Adipose tissue (tissue), 3 donors: ENCODE measurements around the gene ZFP69. TPM values are rescaled to one million over a fixed set of nuclear protein-coding genes. Genes with fewer than 3 reads are reported as not detected.
"Not testable (repeated sequence)": the region's sequence is repeated elsewhere in the genome, so short reads cannot be mapped to it uniquely, and the experiment has no call there.

Experiments
- H3K27ac ChIP-seq: one replicate; pipeline ENCODE4 v1.5.1; 2013; ENCODE audit warnings: low read depth, low read length
- WGBS, 3 donors: extraction: QIAGEN DNeasy Blood & Tissue Kit; methylation state at CpG; one replicate each; pipeline ENCODE4 v1.1.7; 2013; 5-methylcytosine and 5-hydroxymethylcytosine counted together
- polyA plus RNA-seq, 3 donors: library from polyadenylated mRNA; stranded (reverse); fragments of 200-250 nt; gene quantifications; one replicate each; pipeline ENCODE4 v1.2.3, GENCODE V29; 2013
- donor health status: healthy with polysubstance abuse.
- donor health status: Bipolar disorder and iron deficiency.
- donor health status: healthy.

ZFP69 gene
- polyA plus RNA-seq, 3 donors: 1.2 to 5.2 (median 1.4) TPM

DNA sequence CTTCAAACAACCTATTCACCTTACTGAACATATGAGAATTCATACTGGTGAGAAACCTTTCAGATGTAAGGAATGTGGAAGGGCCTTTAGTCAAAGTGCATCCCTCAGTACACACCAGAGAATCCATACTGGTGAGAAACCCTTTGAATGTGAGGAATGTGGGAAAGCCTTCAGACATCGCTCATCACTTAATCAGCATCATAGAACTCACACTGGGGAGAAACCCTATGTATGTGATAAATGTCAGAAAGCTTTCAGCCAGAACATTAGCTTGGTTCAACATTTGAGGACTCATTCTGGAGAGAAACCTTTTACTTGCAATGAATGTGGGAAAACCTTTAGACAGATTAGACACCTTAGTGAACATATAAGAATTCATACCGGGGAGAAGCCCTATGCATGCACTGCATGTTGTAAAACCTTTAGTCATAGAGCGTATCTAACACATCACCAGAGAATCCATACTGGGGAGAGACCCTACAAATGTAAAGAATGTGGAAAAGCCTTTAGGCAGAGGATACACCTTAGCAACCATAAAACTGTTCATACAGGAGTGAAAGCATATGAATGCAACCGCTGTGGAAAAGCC is 18.3 kb downstream of the ZFP69 start:
- no peak overlapping the region for H3K27ac ChIP-seq
- 98 to 99% (median 98%) methylated on average over 4 of the region's 4 CpGs for WGBS, 3 donors

GRCh38 chr1:40502651-40503050 is 25.6 kb downstream of the ZFP69 start:
- 85 to 97% (median 92%) methylated on average over 4 of the region's 4 CpGs for WGBS, 3 donors

GRCh38 chr1:40507973-40508372 is 30.9 kb downstream of the ZFP69 start:
- WGBS, 3 donors: 61 to 69% (median 64%) methylated on average over 6 of the region's 6 CpGs
- H3K27ac ChIP-seq: no peak overlapping the region

More at GRCh38 chr1:40502651-40503050, 25.6 kb downstream of the ZFP69 start:
- H3K27ac ChIP-seq: not testable (repeated sequence)

DNA sequence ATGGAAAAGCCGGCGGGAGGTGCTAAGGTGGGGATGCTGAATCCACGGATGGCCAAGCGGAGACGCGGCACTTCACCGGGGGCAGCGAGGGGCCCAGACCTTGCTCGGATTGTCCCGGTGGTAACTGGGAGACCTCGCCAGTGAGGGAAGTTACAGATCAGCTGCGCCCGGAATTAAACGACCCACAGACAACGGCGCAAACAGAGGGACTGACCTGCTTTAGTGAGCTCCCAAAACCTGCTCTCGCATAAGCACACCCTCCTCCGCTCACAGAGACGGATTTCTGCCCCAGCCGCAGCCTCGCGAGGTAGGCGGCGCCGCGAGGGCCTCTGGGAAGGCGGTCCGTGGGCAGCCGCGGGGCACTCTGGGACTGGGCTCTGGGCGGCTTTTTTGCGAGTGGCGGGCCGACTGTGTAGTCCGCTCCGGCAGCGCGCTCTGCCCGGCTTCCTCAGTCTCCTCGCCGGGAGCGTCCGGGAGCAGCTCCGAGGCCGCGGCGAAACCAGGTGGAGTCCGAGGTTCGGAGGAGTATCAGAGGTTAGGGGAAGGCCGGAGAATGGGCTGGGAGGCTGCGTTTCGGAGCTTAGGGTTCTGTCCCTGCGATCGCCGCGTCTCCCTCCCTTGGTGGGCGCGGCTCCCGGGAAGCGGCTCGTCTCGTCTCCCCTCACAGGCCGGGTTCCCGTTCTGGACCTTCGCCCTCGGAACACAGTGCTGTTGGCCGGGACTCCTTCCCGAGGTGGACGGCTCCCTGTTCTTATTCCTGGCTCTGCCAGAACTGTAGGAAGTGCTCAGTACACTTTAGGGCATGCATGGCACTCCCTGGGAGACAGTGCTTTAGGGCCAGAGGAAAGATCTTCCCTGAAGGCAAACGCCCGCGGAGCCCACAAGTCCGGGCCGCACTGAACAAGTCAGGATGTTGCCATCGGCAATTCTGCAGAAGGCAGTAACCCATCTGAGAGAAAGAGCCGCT is 31.6 kb downstream of the ZFP69 start, which contains the start of gene EXO5:
Gene EXO5, plus strand, starts transcription at position 393 of the 967 bp plus-strand sequence. CDS start 5,778 bp downstream, outside the sequence.
- H3K27ac ChIP-seq: no peak within 1 kb of the TSS
- WGBS, 3 donors: 0 to 1% (median 0%) methylated on average over 73 to 76 of the region's 76 CpGs

DNA sequence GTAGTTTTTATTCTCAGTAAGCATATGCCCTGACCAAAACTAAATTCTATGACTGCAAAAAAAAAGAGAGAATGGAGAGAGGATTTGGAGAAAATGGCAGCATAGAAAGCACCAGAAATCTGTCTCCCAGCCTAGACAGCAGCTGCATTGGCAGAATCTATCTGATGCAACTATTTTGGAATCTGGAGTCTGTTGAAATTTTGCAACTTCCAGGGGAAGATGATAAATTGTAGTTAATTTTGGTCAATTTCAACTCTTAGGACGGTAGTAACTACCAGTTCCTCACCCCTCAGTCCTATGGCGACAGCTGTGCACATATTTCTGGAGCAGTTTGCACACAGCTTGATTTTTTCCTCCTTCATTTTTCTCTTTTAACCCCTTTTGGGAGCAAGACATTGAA is 42.4 kb downstream of the ZFP69 start:
- no peak overlapping the region for H3K27ac ChIP-seq
- WGBS, 3 donors: 52 to 83% (median 58%) methylated on average over 2 of the region's 2 CpGs

DNA sequence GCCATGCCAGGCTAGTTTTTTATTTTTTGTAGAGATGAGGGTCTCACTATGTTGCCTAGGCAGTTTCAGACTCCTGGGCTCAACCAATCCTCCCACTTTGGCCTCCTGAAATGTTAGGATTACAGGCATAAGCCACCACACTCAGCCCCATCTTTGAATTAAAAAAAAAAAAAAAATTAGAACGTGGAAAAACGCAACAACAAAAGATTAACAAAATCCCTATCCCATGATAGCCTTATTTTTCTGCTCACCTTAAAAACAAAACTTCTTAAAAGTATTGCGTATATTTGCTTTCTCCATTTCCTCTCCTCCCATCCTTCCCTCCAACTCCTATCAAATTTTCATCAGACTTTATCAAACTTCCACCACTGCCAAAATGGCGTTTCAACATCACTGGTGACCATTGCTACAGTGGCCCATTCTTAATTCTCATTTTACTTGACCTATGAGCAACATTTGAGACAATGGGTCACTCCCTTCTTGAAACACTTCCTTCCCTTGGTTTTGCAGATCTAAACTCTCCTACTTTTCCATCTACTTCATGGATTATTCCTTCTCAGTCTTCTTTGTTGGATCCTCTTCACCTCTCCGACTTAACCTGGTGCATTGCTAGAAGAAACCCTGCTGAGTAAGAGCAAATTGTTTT is 53.8 kb downstream of the ZFP69 start:
- H3K27ac ChIP-seq: no peak overlapping the region
- WGBS, 3 donors: 25 to 31% (median 27%) methylated on average over 5 of the region's 5 CpGs

GRCh38 chr1:40531381-40532061 is 54.4 kb downstream of the ZFP69 start, which contains the start of gene ZNF684:
Gene ZNF684 (plus strand): TSS chr1:40531637. CDS start chr1:40533167, 1,530 bp downstream.
- WGBS, 3 donors: 0% methylated on average over 35 of the region's 35 CpGs
- no peak within 1 kb of the TSS for H3K27ac ChIP-seq

DNA sequence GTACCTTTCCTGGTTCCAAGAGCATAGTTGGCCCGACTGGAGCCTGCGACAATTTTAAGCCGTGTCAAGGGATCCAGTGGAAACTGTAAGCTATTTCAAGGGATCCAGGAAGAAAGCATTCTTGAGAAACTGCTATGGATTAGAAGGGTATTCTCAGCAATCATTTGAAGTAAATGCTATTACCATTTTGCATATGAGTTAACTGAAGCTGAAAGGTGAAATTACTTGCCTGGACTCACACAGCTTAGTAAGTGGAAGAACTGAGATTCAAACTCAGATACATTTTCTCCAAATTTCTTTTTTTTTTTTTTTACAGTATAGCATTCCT is 54.9 kb downstream of the ZFP69 start:
- WGBS, 3 donors: 0 to 4% (median 3%) methylated on average over 3 of the region's 3 CpGs
- no peak overlapping the region for H3K27ac ChIP-seq

GRCh38 chr1:40532844-40533424 is 55.8 kb downstream of the ZFP69 start:
- H3K27ac ChIP-seq: no peak overlapping the region

GRCh38 chr1:40534589-40534988 is 57.5 kb downstream of the ZFP69 start:
- no peak overlapping the region for H3K27ac ChIP-seq

DNA sequence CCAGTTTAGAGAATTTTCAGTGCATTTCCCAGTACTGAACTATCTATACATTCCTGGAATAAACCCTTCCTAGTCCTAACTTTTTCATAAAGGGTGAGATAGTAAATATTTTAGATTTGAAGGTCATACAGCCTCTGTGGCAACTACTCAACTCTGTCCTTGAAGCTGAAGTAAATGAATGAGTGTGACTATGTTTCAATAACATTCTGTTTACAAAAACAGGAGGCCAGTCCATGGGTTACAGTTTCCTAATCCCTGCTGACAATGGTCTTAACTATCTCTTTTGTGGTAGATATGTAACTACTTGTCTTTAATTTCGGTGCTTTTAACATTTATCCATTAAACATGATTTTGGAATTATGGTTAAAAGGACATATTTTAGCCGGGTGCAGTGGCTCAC is 58.6 kb downstream of the ZFP69 start:
- H3K27ac ChIP-seq: no peak overlapping the region
- 73 to 95% (median 94%) methylated on average over 2 of the region's 2 CpGs for WGBS, 3 donors

DNA sequence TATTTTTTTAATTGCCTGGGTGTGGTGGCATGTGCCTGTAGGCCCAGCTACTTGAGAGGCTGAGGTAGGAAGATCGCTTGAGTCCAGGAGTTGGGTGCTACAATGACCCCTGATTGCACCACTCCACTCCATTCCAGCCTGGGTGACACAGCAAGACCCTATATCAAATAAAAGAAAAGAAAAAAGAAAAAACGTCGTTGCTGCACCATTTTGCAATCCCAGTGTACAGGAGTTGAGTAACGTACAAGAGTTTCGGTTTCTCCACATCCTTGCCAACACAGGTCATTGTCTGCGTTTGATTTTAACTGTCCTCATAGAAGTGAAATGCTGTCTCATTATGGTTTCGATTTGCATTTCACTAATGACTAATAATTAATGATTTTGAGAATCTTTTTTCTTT is 62.2 kb downstream of the ZFP69 start:
- H3K27ac ChIP-seq: no peak overlapping the region
- WGBS, 3 donors: 53 to 88% (median 62%) methylated on average over 7 of the region's 7 CpGs

Other genes with a start within 250 kb of the ZFP69 start
- gene TMCO2, start 229.4 kb upstream of the ZFP69 start, polyA plus RNA-seq: not detected
- 10 to 100 TPM; 10.3 to 16.2 (median 14.7) TPM for gene ZMPSTE24, start 219.1 kb upstream of the ZFP69 start, polyA plus RNA-seq
- gene COL9A2, start 160.0 kb upstream of the ZFP69 start, polyA plus RNA-seq: 1 to 10 TPM in 2 of 3 donors, under 1 TPM in 1; 0.91 to 2.8 (median 1.0) TPM
- 10 to 100 TPM; 13.3 to 57.0 (median 31.4) TPM for gene SMAP2, start 103.6 kb upstream of the ZFP69 start, polyA plus RNA-seq
- gene ZFP69B, start 26.8 kb upstream of the ZFP69 start, polyA plus RNA-seq: under 1 TPM; 0.22 to 0.70 (median 0.34) TPM
- 1 to 10 TPM; 2.0 to 4.5 (median 4.2) TPM for gene EXO5, start 31.5 kb downstream of the ZFP69 start, polyA plus RNA-seq
- gene ZNF684, start 54.3 kb downstream of the ZFP69 start, polyA plus RNA-seq: 1 to 10 TPM; 1.0 to 1.9 (median 1.6) TPM
- gene RIMS3, start 188.4 kb downstream of the ZFP69 start, polyA plus RNA-seq: under 1 TPM; 0.21 to 0.79 (median 0.36) TPM
- gene NFYC, start 214.4 kb downstream of the ZFP69 start, polyA plus RNA-seq: 10 to 100 TPM; 26.5 to 32.9 (median 26.9) TPM